ENCODE measurements around the gene TBX21.

GRCh38 chr17:47778184-47778635 lies 45.2 kb downstream of the TBX21 start:
- TF ChIP-seq TCF12 (IDR thresholded peaks at IDR 0.05; ENCODE audit: low read depth) (no peak), REST (IDR thresholded peaks at IDR 0.05; ENCODE audit: low read depth) (no peak), YY1 (IDR thresholded peaks at IDR 0.05; ENCODE audit: low read depth) (no peak), CEBPB (IDR thresholded peaks at IDR 0.05) (no peak), EP300 (IDR thresholded peaks at IDR 0.05; ENCODE audit: borderline replicate concordance) (no peak), EGR1 (IDR thresholded peaks at IDR 0.05) (no peak), TAF1 (IDR thresholded peaks at IDR 0.05; ENCODE audit: low read depth) (no peak), RAD21 (IDR thresholded peaks at IDR 0.05; ENCODE audit: low read depth) (no peak), FOXM1 (IDR thresholded peaks at IDR 0.05; ENCODE audit: borderline replicate concordance, low read depth) (no peak)
